ENCODE measurements around the gene ADGRV1. TPM values are rescaled to one million over a fixed set of nuclear protein-coding genes. Genes with fewer than 3 reads are reported as not detected.

ADGRV1 gene
- total RNA-seq, 1 experiment from 2014 or later, result 64.8 TPM

DNA sequence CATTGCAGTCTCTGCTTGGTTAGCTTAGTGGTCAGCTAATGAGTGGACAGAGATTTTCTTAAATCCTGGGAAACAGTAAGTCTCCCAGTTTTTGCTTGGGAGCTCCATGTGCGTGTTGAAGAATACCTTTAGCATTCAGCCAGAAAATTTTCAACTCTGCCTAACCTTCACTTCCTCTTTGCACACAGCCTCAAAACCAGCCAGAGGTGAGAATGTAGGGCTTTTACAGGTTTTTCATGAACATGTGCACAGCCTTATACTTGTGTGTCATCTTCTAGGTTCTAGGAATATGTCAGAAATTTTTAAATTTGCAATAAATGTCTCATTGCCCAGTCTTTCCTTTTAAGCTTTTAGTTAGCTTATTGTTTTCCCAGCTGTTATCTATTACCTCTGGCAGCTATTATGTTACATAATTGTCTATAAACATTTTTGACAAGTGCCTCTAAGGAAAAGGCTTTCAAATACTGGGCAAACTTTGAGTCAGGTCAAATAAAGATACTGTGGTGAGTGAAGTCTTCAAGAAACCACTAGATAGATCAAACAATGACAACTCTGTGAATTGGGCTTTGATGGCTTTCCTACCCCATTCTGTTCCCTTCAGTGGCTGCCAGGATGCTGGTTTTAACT is 12.7 kb downstream of the ADGRV1 start:
- Histone ChIP-seq H3K14ac (ENCODE audit: insufficient read depth, low read length) (no peak overlapping the region), H2BK15ac (ENCODE audit: low read depth, low read length) (no peak overlapping the region), H4K8ac (replicated peaks; ENCODE audit: insufficient read length, low read depth, low read length) (no peak overlapping the region), H2BK12ac (ENCODE audit: insufficient read length, low read depth, low read length) (no peak overlapping the region), H3K23ac (ENCODE audit: insufficient read length, low read depth, low read length) (no peak overlapping the region), H3K79me2 (ENCODE audit: insufficient read depth, low read length) (peaks cover 39% of the 10 kb centered on the region; the same call in 1 of the 2 replicates), H4K91ac (ENCODE audit: insufficient read length, low read depth, low read length) (no peak overlapping the region), H3K18ac (ENCODE audit: insufficient read length, low read depth, low read length) (no peak overlapping the region), H3K4me2 (ENCODE audit: insufficient read depth, insufficient read length, low read length) (no peak overlapping the region), H2AFZ (ENCODE audit: low read length) (no peak overlapping the region), H2BK120ac (ENCODE audit: low read depth, low read length, poor library complexity, severe bottlenecking) (no peak overlapping the region), H4K5ac (ENCODE audit: insufficient read length, low read depth, low read length) (no peak overlapping the region), H2AK5ac (ENCODE audit: insufficient read length, low read length) (no peak overlapping the region), H3K4ac (ENCODE audit: low read depth, low read length) (no peak overlapping the region), H3K56ac (ENCODE audit: insufficient read length, low read depth, low read length) (no peak overlapping the region), H2BK20ac (ENCODE audit: low read depth, low read length, poor library complexity, severe bottlenecking) (no peak overlapping the region), H3K79me1 (ENCODE audit: insufficient read depth, low read depth, low read length, poor library complexity, severe bottlenecking) (peaks cover 4% of the 10 kb centered on the region), H3T11ph (ENCODE audit: low read length) (no peak overlapping the region), H3K9ac (ENCODE audit: extremely low read depth, insufficient read length, low read length) (no peak overlapping the region), H4K20me1 (ENCODE audit: control insufficient read depth, insufficient read depth, insufficient read length) (no peaks in the 10 kb centered on the region), H3K27me3 (ENCODE audit: insufficient read depth, low read length) (no peaks in the 10 kb centered on the region), H3K9me3 (ENCODE audit: control insufficient read depth, low read depth, low read length) (no peaks in the 10 kb centered on the region), H3K27ac (ENCODE audit: insufficient read length, low read depth, low read length) (no peak overlapping the region), H3K23me2 (ENCODE audit: insufficient read length, low read depth, low read length, poor library complexity, severe bottlenecking) (no peaks in the 10 kb centered on the region), H3K4me1 (ENCODE audit: insufficient read depth, low read length) (peaks cover 3% of the 10 kb centered on the region; the same call in 1 of the 2 replicates), H2BK5ac (ENCODE audit: insufficient read length, low read length) (no peak overlapping the region)
- H3K4me3 Mint-ChIP-seq, result no peak overlapping the region
- peaks cover 35 to 49% of the 10 kb centered on the region in 2 experiments for H3K4me1 Mint-ChIP-seq
- no peak for DNase-seq
- peak overlapping the region; percentile 27 to 73 (median 59); a peak in 2 of 7 replicates for H3K27ac Mint-ChIP-seq
- no CpG with 5 or more reads among the region's 1 CpG for WGBS (ENCODE audit: extremely low coverage, insufficient read length, low lambda C conversion rate)
- TF ChIP-seq, protein P1, sequence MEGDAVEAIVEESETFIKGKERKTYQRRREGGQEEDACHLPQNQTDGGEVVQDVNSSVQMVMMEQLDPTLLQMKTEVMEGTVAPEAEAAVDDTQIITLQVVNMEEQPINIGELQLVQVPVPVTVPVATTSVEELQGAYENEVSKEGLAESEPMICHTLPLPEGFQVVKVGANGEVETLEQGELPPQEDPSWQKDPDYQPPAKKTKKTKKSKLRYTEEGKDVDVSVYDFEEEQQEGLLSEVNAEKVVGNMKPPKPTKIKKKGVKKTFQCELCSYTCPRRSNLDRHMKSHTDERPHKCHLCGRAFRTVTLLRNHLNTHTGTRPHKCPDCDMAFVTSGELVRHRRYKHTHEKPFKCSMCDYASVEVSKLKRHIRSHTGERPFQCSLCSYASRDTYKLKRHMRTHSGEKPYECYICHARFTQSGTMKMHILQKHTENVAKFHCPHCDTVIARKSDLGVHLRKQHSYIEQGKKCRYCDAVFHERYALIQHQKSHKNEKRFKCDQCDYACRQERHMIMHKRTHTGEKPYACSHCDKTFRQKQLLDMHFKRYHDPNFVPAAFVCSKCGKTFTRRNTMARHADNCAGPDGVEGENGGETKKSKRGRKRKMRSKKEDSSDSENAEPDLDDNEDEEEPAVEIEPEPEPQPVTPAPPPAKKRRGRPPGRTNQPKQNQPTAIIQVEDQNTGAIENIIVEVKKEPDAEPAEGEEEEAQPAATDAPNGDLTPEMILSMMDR (conservative IDR thresholded peaks at IDR 0.05), result no peak
- H3K36me3 Mint-ChIP-seq (ENCODE audit: insufficient read depth in 1 of 3, low read depth in 3 of 3), result peaks cover 24 to 54% (median 49%) of the 10 kb centered on the region in 3 experiments
- no peaks in the 10 kb centered on the region for H3K27me3 Mint-ChIP-seq (ENCODE audit: low read depth)
- peaks cover 46 to 48% of the 10 kb centered on the region in 2 experiments for H3K9me3 Mint-ChIP-seq

Data from H9 (cell line).